Pancreas (tissue), 10 donors: ENCODE results near the gene ADGRG6. TPM values are rescaled to one million over a fixed set of nuclear protein-coding genes. Genes with fewer than 3 reads are reported as not detected.

Source experiments
- ATAC-seq, 4 donors: fragments of 200-7000 bp; cut with Tn5 transposase; one replicate each; pipeline versions ENCODE4 v1.8.0 to v1.9.1; 2020; ENCODE audit warnings: mild to moderate bottlenecking in 4 of 4, moderate library complexity in 4 of 4
- DNase-seq, 6 donors: peaks; one replicate each; pipeline ENCODE4 v3.0.0-alpha.2; 2020
- FAIRE-seq: peaks from 2 replicates; lab custom pipeline; 2012; peaks lifted over from hg19 to GRCh38; lab: Jason Lieb, UNC
- H3K27ac ChIP-seq, 4 donors: fragments of 200-600 bp; sonication (generic); 1 replicate in 3 of 4; 2 replicates in 1 of 4; pipeline versions ENCODE4 v1.5.0 to v1.8.0; 2020
- H3K27me3 ChIP-seq, 4 donors: fragments of 200-600 bp; one replicate each; pipeline ENCODE4 v1.8.0; 2021
- H3K36me3 ChIP-seq, 3 donors: fragments of 200-600 bp; sonication (generic) in 1 of 3; one replicate each; pipeline versions ENCODE4 v1.5.0 to v1.8.0; 2020 to 2021
- H3K4me1 ChIP-seq, 3 donors: fragments of 200-600 bp; one replicate each; pipeline ENCODE4 v1.8.0; 2021
- H3K4me3 ChIP-seq, 4 donors: fragments of 200-600 bp; sonication (generic) in 2 of 4; one replicate each; pipeline versions ENCODE4 v1.5.0 to v1.8.0; 2020 to 2021
- H3K9me3 ChIP-seq, 4 donors: fragments of 200-600 bp; one replicate each; pipeline ENCODE4 v1.8.0; 2021
- WGBS, 2 donors: extraction: QIAGEN DNeasy Blood & Tissue Kit; methylation state at CpG; one replicate each; pipeline ENCODE4 v1.1.7; 2013; 5-methylcytosine and 5-hydroxymethylcytosine counted together
- intact Hi-C, 3 donors: fragments of 100-400 bp; cut with DNase I; formaldehyde crosslinking; loops; one replicate each; pipeline versions ENCODE4 v1.11.1 to v1.14.2; 2022
- polyA plus RNA-seq, 2 donors: library from polyadenylated mRNA; stranded (reverse); fragments of 200-250 nt; gene quantifications; one replicate each; pipeline ENCODE4 v1.2.3, GENCODE V29; 2013
- total RNA-seq, 6 donors: library from RNA; stranded (reverse); fragmentation: NEBNext Ultra II Directional in 4 of 6; extraction: Animal tissue kit (Norgen Biotek cat#: 25700) in 4 of 6; gene quantifications; one replicate each; pipeline versions ENCODE4 v1.2.1 to v1.2.4, GENCODE V29; 2021 to 2023
- TF ChIP-seq, protein P1 (sequence below), 4 donors: fragments of 200-600 bp; sonication (generic) in 3 of 4; IDR thresholded peaks; one replicate each; pipeline versions ENCODE4 v1.5.0 to v1.8.0; 2021; ENCODE audit warnings: antibody characterized with exemption in 4 of 4
- donor health status: healthy with polysubstance abuse.
- donor health status: DM: no; HTN: no; CAD: no; lungs with moderate emphysema.
- donor health status: DM: no; HTN: no; CAD: no.
- donor health status: control.
- donor health status: control.
- donor health status: Bipolar disorder and iron deficiency.
- donor health status: DM: yes; HTN: yes; CAD: no.
- donor health status: DM: no; HTN: no; CAD: no.
- donor health status: DM: no; HTN: no; CAD: no.
- donor health status: DM: yes; HTN: yes; CAD: no.

The ADGRG6 gene
- total and polyA plus RNA-seq, 8 donors: 1.6 to 10.7 (median 4.2) TPM

DNA sequence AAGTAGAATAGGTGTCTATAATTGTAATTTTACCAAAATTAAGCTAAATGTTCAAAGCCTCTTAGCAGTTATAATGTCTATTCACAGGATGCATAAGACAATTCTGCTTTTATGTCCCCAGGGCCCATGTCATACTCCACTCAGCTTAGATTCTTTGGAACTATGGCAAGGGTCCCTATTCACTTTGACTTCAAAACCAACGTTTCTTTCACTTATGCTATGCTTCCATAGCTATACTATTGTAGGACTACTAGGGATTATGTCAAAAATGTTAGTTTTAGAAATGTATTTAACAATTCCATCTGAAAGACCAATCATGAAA lies 15.8 kb upstream of the ADGRG6 start:
- ATAC-seq (no peak), FAIRE-seq (no peak), DNase-seq (no peak)
- TF ChIP-seq, protein P1, sequence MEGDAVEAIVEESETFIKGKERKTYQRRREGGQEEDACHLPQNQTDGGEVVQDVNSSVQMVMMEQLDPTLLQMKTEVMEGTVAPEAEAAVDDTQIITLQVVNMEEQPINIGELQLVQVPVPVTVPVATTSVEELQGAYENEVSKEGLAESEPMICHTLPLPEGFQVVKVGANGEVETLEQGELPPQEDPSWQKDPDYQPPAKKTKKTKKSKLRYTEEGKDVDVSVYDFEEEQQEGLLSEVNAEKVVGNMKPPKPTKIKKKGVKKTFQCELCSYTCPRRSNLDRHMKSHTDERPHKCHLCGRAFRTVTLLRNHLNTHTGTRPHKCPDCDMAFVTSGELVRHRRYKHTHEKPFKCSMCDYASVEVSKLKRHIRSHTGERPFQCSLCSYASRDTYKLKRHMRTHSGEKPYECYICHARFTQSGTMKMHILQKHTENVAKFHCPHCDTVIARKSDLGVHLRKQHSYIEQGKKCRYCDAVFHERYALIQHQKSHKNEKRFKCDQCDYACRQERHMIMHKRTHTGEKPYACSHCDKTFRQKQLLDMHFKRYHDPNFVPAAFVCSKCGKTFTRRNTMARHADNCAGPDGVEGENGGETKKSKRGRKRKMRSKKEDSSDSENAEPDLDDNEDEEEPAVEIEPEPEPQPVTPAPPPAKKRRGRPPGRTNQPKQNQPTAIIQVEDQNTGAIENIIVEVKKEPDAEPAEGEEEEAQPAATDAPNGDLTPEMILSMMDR (IDR thresholded peaks at IDR 0.05): no peak
- Histone ChIP-seq H3K27me3 (peaks cover 0 to 4% (median 0%) of the 10 kb centered on the region in 4 donors), H3K9me3 (no peaks in the 10 kb centered on the region), H3K4me3 (no peak overlapping the region), H3K36me3 (no peaks in the 10 kb centered on the region), H3K4me1 (no peaks in the 10 kb centered on the region), H3K27ac (no peak overlapping the region)
- intact Hi-C loops: no loop called here
- 57 to 68% methylated on average over 1 of the region's 1 CpG for WGBS, 2 donors

DNA sequence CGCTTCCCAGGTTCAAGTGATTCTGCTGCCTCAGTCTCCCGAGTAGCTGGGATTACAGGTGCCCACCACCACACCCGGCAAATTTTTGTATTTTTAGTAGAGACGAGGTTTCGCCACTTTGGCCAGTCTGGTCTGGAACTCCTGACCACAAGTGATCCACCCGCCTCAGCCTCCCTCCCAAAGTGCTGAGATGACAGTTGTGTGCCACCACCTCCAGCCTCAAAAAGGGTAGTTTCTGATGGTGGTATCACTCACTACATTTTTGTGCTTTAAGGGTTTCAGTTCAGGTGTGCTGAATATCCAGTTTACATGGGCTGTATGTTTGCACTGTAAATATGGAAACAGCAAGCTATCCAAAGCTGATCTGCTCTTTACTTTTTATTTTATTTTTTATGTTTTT lies 12.1 kb upstream of the ADGRG6 start:
- 76 to 90% methylated on average over 6 of the region's 6 CpGs for WGBS, 2 donors
- Histone ChIP-seq H3K27me3 (peaks cover 0 to 4% (median 0%) of the 10 kb centered on the region in 4 donors), H3K9me3 (no peaks in the 10 kb centered on the region), H3K4me3 (no peak overlapping the region), H3K36me3 (no peaks in the 10 kb centered on the region), H3K27ac (no peak overlapping the region), H3K4me1 (no peaks in the 10 kb centered on the region)
- DNase-seq (no peak), FAIRE-seq (no peak), ATAC-seq (no peak)
- TF ChIP-seq, protein P1 (IDR thresholded peaks at IDR 0.05): no peak
- intact Hi-C loops: no loop called here

DNA sequence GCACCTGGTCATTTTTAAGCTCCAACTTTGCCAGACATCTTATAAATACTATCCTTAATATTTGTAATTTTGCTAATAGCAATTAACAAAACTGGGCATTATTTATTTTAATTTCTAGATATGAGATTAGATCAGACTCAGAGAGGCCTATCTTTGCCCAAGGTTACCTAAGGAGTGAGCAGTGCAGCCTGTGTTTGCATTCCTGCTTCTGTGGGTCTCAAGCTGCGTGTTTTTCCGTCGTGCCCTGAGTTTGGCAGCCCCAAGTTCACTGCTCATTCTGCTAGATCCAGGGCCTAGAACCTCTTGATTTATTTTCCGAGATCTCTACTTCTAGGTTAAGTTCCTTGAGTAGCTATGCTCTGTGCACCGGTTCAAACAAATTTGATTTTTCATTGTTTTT lies 11.0 kb upstream of the ADGRG6 start:
- ATAC-seq: no peak
- intact Hi-C loops: no loop called here
- WGBS, 2 donors: 52% methylated on average over 5 of the region's 5 CpGs
- no peak for FAIRE-seq
- no peak overlapping the region for H3K27ac ChIP-seq
- H3K4me1 ChIP-seq: no peaks in the 10 kb centered on the region
- TF ChIP-seq, protein P1 (IDR thresholded peaks at IDR 0.05): no peak
- peaks cover 0 to 4% (median 0%) of the 10 kb centered on the region in 4 donors for H3K27me3 ChIP-seq
- DNase-seq: no peak
- H3K36me3 ChIP-seq: no peaks in the 10 kb centered on the region
- H3K9me3 ChIP-seq: no peaks in the 10 kb centered on the region
- no peak overlapping the region for H3K4me3 ChIP-seq

DNA sequence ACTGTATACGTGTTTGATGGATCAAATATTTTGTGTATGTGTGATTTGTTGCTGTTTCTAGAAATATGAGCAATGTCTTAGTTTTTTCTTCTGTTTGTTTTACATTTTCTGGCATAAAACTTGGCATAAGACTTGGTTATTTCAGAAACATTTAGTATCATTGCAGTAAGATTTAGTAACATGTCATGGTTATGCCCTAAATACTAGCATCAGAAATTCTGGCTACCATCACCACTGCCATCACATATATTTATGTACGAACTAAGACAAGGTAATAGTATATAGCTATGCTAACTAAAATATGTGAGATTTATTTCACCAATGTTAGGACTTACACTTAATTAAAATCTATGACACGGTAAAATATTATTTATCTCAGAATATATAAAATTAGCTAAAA lies 10.3 kb upstream of the ADGRG6 start:
- no peaks in the 10 kb centered on the region for H3K9me3 ChIP-seq
- TF ChIP-seq, protein P1 (IDR thresholded peaks at IDR 0.05): no peak
- H3K27me3 ChIP-seq: no peaks in the 10 kb centered on the region
- DNase-seq: no peak
- no peak for ATAC-seq
- H3K4me1 ChIP-seq: no peaks in the 10 kb centered on the region
- H3K36me3 ChIP-seq: no peaks in the 10 kb centered on the region
- 64 to 71% methylated on average over 3 of the region's 3 CpGs for WGBS, 2 donors
- H3K27ac ChIP-seq: no peak overlapping the region
- no peak for FAIRE-seq
- intact Hi-C loops: no loop called here
- H3K4me3 ChIP-seq: no peak overlapping the region

DNA sequence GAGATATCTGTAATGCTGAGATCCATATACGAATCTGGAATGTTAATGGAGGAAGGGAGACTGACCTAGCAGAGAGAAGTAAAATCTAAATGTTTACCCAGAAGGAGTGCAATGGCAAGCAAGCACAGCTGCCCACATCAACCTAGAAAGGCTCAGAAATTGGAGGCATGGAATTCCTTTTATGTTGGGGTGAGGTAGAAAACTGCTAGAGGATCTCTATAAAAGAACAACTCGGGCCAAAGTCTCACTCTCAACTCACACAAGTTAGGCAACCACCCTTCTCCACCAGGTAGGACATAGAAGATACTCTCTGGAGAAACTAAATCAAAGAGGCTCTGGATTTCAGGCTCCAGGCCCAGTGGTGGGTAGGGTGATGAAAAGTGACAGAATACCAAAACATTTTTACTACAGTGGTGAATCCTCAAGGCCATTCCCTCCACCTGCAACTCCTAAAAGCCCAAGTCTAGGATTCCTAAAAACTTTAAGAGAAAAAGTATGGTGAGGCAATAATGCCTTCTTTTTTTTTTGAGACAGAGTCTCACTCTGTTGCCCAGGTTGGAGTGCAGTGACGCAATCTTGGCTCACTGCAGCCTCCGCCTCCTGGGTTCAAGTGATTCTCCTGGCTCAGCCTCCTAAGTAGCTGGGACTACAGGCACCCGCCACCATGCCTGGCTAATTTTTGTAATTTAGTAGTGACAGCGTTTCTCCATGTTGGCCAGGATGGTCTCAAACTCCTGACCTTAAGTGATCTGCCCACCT lies 9.5 kb upstream of the ADGRG6 start:
- H3K27ac ChIP-seq: no peak overlapping the region
- no peak overlapping the region for H3K4me3 ChIP-seq
- TF ChIP-seq, protein P1 (IDR thresholded peaks at IDR 0.05): no peak
- FAIRE-seq (no peak), DNase-seq (no peak), ATAC-seq (no peak)
- WGBS, 2 donors: 72 to 79% methylated on average over 6 of the region's 6 CpGs
- intact Hi-C loops: no loop called here
- H3K4me1 ChIP-seq: no peaks in the 10 kb centered on the region
- no peaks in the 10 kb centered on the region for H3K9me3 ChIP-seq
- no peaks in the 10 kb centered on the region for H3K27me3 ChIP-seq
- H3K36me3 ChIP-seq: no peaks in the 10 kb centered on the region
